Measurements from ENCODE around the gene METTL14. TPM values are rescaled to one million over a fixed set of nuclear protein-coding genes. Genes with fewer than 3 reads are reported as not detected.

Gene METTL14
- total RNA-seq, 1 donor from 2014 or later: 20.7 TPM

- DNase-seq: no peak
Observed at GRCh38 chr4:118759481-118759880, 74.3 kb downstream of the METTL14 start.

DNA sequence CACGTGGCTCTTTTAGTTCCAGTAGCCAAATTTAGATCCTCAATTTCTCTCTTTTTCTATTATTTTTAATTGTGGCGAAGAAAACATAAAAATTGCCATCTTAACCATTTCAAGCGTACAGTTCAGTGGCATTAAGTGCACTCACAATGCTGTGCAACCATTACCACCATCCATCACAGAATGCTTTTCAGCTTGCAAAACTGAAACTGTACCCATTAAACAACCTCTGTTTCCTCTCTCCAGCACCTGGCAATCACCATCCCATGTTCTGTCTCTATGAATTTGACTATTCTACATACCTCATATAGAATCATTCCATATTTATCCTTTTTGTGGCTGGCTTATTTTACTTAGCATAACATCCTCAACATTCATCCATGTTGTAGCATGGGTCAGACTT is 74.9 kb downstream of the METTL14 start:
- DNase-seq: no peak

DNA sequence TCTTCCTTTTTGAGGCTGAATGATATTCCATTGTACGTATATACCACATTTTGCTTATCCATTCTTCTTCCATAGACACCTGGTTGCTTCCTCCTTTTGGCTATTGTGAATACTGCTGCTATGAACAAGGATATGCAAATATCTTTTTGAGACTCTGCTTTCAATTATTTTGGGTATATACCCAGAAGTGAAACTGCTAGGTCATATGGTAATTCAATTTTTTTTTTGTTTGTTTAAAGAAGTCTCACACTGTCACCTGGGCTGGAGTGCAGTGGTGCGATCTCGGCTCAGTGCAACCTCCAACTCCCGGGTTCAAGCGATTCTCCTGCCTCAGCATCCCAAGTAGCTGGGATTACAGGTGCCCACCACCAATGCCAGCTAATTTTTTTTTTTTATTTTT is 75.3 kb downstream of the METTL14 start:
- no peak for DNase-seq

DNA sequence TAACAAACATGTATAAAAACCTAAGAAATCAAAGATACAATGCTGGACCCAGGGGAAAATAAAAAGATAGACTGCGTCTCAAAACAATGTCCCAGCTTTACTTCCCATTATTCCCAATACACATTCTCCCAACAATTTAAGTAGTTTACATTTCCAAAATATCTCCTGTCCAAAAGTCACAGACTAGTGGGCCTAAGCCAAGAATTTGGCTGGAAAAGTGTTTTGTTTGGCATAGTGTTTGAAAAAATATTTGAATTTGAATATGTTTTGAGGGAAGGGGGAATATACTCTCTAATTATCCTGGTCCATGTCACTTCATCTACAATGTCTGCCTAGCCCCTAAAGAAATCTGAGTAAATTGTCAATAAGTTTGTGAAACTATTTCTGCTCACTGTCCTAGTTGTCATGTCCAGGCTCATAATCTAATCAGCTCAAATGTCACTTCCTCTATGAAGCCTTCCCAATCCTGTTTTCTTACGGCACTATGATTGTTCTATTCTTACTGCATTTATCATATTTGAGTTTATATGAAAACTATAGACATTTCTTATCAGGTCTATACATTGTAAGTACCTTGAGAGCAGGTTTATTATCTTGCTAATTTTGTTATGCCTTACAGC is 76.3 kb downstream of the METTL14 start:
- DNase-seq: no peak

GRCh38 chr4:118762155-118762554 is 77.0 kb downstream of the METTL14 start:
- DNase-seq: no peak

- DNase-seq: no peak
Observed at GRCh38 chr4:118762730-118763477, 77.7 kb downstream of the METTL14 start.

Small RNAs within 50 kb of the gene (small RNA-seq; reads per million reads assigned to genes)
- not detected for gene SEPT14P4

Other genes with a start within 250 kb of the METTL14 start
- gene SEC24D, start 150.7 kb downstream of the METTL14 start, total RNA-seq: 10.1 TPM
- gene SYNPO2, start 203.5 kb downstream of the METTL14 start, total RNA-seq: 2.3 TPM

All from occipital lobe (tissue), 3 donors.